ENCODE measurements around the gene USP54.

Gene USP54

GRCh38 chr10:73554721-73555120, 36.4 kb downstream of the USP54 start:
- DNase-seq (ENCODE audit: low read depth in 2 of 2), result no peak
- H3K4me3 ChIP-seq (replicated peaks in 1 of 2; ENCODE audit: low read depth in 2 of 2, low read length in 2 of 2), result no peak overlapping the region
- no peak for TF ChIP-seq CTCF (IDR thresholded peaks at IDR 0.05; ENCODE audit: low read depth, low read length)

- TF ChIP-seq CTCF (IDR thresholded peaks at IDR 0.05; ENCODE audit: low read depth, low read length), result no peak
- no peak for DNase-seq (ENCODE audit: low read depth in 2 of 2)
- no peak overlapping the region for H3K4me3 ChIP-seq (replicated peaks in 1 of 2; ENCODE audit: low read depth in 2 of 2, low read length in 2 of 2)
Observed at GRCh38 chr10:73553761-73554160, 37.4 kb downstream of the USP54 start.

- TF ChIP-seq CTCF (IDR thresholded peaks at IDR 0.05; ENCODE audit: low read depth, low read length), result no peak
- no peak overlapping the region for H3K4me3 ChIP-seq (replicated peaks in 1 of 2; ENCODE audit: low read depth in 2 of 2, low read length in 2 of 2)
- DNase-seq (ENCODE audit: low read depth in 2 of 2), result no peak
Observed at GRCh38 chr10:73552819-73553715, 38.1 kb downstream of the USP54 start.

GRCh38 chr10:73551515-73551914, 39.6 kb downstream of the USP54 start:
- no peak for DNase-seq (ENCODE audit: low read depth in 2 of 2)
- TF ChIP-seq CTCF (IDR thresholded peaks at IDR 0.05; ENCODE audit: low read depth, low read length), result no peak

GRCh38 chr10:73545357-73545756, 45.8 kb downstream of the USP54 start:
- no peak for DNase-seq (ENCODE audit: low read depth in 2 of 2)

More at GRCh38 chr10:73551515-73551914, 39.6 kb downstream of the USP54 start:
- no peak overlapping the region for H3K4me3 ChIP-seq (replicated peaks in 1 of 2; ENCODE audit: low read depth in 2 of 2, low read length in 2 of 2)

GRCh38 chr10:73537709-73538108, 53.4 kb downstream of the USP54 start:
- no peak for DNase-seq (ENCODE audit: low read depth in 2 of 2)
- TF ChIP-seq CTCF (IDR thresholded peaks at IDR 0.05; ENCODE audit: low read depth, low read length), result no peak
- H3K4me3 ChIP-seq (replicated peaks in 1 of 2; ENCODE audit: low read depth in 2 of 2, low read length in 2 of 2), result no peak overlapping the region

More at GRCh38 chr10:73545357-73545756, 45.8 kb downstream of the USP54 start:
- H3K4me3 ChIP-seq (replicated peaks in 1 of 2; ENCODE audit: low read depth in 2 of 2, low read length in 2 of 2), result no peak overlapping the region
- no peak for TF ChIP-seq CTCF (IDR thresholded peaks at IDR 0.05; ENCODE audit: low read depth, low read length)
